ENCODE results near the gene BCLAF1. TPM values are rescaled to one million over a fixed set of nuclear protein-coding genes. Genes with fewer than 3 reads are reported as not detected.
"Not testable (repeated sequence)": the region's sequence is repeated elsewhere in the genome, so short reads cannot be mapped to it uniquely, and the experiment has no call there.

Gene BCLAF1
- total RNA-seq, 2 donors from 2014 or later, result 106 to 115 TPM

DNA sequence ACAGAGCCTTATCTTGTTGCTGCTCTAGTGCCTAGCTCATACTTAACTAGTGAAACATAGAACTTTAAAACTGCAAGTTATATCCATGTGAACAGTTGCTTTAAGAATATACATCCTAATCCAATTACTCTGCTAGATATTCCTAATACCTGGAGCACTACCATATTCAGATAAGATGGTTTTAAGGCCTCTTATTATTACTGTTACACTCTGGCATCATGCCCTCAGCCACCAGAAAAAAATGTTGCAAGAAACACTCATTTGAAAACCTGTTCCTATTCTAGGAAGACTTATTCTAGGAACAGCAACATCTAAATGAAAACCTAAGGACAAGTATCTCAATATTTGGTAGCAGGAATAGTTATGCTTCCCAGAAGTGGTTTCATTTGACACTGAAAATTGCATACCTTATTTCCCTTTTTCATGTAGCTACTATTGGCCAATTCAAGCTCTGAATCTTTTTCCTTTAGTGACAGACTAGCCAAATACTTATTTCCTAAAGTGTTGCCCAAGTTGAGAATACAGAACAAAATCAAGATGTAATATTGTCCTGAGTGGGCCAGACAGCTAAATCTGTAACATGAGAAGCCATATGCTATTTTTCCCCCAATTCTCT is 34.7 kb downstream of the BCLAF1 start:
- DNase-seq, result no peak
- intact Hi-C loops (cut with DNase I, micrococcal nuclease), result loop anchor here in 1 of 2 donors (5.0 kb wide), 1 partner anchor 32 kb away; the partner anchor contains the start of gene BCLAF1
- ATAC-seq, result no peak

DNA sequence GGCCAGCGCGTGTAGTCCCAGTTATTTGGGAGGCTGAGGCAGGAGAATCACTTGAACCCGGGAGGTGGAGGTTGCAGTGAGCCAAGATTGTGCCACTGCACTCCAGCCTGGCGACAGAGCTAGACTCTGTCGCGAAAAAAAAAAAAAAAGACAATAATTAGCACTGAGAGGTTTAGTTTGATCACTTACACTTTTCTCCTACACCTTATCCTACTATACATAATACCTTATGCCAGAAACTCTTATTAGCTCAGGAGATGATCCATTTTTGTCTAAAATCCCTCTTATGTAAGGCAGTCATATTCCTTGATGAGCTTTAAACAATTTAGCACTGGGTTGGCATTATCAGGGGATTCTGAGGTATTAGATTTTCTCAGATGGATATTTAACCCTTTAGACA is 35.9 kb downstream of the BCLAF1 start:
- DNase-seq, result no peak
- no peak for ATAC-seq
- intact Hi-C loops (cut with DNase I, micrococcal nuclease), result loop anchor here in 1 of 2 donors (5.0 kb wide), 1 partner anchor 34 kb away; the partner anchor contains the start of gene BCLAF1

DNA sequence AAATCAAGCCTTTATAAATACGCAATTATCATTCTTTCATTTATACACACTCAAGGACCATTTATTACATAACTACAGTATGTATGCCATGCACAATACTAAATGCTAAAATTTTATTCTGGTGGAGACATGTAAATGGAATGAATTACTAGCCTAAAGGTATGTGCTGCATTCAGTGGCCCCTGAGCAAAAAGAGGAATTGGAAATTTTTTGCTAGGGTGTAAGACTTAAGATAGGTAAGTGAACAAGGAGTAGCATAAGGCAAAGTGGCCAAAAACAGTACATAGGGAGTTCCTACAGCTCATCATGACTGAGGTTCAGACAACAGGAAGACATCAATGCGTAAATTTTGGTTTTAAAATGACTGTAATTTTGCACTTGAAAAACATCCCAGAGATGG is 37.2 kb downstream of the BCLAF1 start:
- DNase-seq (no peak), ATAC-seq (no peak)
- intact Hi-C loops (cut with DNase I, micrococcal nuclease), result loop anchor here in 1 of 2 donors (5.0 kb wide), 1 partner anchor 35 kb away; the partner anchor contains the start of gene BCLAF1

DNA sequence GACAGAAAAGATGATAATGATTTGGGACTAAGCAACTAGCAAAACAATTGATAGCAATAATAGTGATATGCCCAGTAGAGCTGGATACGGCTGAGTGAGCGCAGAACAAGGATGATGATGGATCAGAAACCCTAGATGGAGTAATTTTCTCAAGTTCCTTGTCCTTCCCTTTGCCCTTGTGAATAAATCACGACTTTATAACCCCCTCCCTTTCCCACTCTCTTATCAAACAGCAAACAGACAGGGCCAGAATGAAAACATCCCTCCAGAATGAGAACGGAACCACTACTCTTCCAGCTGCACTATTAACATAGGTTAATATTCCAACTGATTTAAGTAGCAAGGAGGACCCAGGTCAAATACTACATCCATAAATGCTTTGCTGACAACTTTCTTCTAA is 38.3 kb downstream of the BCLAF1 start:
- intact Hi-C loops (cut with DNase I, micrococcal nuclease), result loop anchor here in 1 of 2 donors (5.0 kb wide), 1 partner anchor 36 kb away; the partner anchor contains the start of gene BCLAF1
- no peak for ATAC-seq
- DNase-seq, result no peak

DNA sequence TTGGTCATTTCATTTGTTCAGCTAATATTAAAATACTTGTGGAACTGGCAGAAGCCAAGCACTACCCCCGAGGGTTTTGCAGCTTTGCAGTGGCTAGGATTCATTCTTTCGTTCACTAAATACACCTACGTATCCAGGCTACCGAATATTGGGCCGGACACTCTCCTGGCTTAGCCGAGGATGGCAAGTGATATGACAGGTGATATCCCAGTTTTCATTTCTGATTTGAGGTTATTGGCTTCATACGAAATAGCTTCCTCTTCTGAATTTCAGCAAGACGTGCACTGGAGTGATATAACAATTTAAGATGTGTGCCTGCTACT is 39.0 kb downstream of the BCLAF1 start:
- intact Hi-C loops (cut with DNase I, micrococcal nuclease), result loop anchor here in 1 of 2 donors (5.0 kb wide), 1 partner anchor 37 kb away; the partner anchor contains the start of gene BCLAF1
- DNase-seq (no peak), ATAC-seq (peak; percentile 7)

DNA sequence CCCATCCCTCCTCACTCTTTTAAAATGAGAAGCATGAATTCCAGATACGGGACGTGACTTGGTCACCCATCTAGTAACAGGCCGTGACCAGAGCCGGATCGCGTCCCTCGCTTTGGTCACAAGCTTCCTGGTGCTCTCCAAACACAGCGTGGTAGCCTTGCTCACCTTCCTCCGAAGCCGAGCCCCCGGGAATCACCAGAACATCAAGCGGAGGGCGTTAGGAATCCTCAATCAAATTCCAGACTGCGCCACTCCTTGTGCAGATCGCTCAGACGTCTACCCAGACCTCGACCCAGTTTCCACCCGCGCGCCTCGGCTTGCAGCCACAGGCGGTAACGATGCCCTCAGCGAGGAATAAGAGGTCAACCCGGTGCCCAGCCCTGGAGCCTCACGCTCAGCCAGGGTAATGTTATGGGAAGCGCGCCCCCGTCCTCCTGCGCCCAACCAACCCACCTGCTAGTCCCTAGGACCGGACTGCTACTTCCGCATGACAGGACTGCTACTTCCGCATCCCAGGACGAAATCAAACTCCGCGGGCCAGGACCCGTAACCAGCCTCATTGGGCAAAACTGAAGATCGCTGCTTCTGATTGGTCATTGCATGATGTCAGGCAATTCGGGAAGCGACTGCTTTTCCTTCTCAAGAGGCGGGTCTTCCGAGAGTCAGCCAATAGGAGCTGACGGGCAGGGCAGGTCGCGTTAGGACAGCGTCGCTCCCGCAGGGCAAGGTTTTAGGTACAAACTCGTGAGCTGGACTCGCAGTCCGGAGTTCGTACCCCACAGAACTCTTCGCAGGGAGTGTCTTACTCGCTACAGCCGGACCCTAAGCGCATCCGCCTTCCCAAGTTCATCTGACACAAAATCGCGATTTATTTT is 39.6 kb downstream of the BCLAF1 start, which contains the start of gene MTFR2:
TSS of gene MTFR2 (minus strand) at position 501 of the 875 bp plus-strand sequence. CDS start 1,212 bp downstream, outside the sequence.
- intact Hi-C loops (cut with DNase I, micrococcal nuclease), result loop anchor here in 1 of 2 donors (5.0 kb wide), 1 partner anchor 37 kb away; the partner anchor contains the start of gene BCLAF1
- ATAC-seq (peak; percentile 93), DNase-seq (peak; percentile 92 to 98)

DNA sequence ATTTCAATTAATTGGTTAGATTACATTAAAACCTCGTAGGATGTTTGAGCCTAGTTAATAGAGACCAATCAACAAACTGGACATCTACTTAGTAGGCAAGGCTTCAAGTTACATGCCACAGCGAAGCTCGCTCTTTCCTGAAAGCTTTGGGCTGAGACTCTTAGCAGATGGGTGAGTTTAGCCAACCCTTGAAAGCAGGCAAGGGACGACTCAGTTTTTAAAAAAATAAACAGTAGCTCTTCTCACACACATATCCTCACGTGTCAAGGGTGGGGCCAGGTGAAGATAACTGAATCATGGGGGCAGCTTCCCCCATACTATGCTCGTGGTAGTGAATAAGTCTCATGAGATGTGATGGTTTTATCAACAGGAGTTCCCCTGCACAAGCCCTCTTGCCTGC is 40.3 kb downstream of the BCLAF1 start:
- intact Hi-C loops (cut with DNase I, micrococcal nuclease), result no loop called here
- DNase-seq (no peak), ATAC-seq (no peak)

DNA sequence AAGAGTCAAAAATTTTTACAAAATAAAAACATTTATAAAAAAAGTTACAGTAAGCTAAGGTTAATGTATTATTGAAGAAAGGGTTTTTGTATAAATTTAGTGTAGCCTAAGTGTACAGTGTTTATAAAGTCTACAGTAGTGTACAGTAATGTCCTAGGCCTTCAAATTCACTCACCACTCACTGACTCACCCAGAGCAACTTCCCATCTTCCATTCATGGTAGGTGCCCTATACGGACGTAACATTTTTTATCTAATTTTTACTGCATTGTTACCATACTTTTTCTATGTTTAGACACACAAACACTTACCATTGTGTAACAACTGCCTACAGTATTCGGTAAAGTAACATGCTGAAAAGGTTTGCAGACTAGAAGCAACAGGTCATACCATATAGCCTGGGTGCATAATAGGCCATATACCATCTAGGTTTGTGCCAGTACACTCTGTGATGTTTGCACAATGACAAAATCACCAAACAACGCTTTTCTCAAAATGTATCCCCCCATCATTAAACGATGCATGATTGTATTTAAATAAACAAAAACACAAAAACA is 45.5 kb downstream of the BCLAF1 start:
- intact Hi-C loops (cut with DNase I, micrococcal nuclease), result no loop called here
- ATAC-seq, result no peak
- no peak for DNase-seq

DNA sequence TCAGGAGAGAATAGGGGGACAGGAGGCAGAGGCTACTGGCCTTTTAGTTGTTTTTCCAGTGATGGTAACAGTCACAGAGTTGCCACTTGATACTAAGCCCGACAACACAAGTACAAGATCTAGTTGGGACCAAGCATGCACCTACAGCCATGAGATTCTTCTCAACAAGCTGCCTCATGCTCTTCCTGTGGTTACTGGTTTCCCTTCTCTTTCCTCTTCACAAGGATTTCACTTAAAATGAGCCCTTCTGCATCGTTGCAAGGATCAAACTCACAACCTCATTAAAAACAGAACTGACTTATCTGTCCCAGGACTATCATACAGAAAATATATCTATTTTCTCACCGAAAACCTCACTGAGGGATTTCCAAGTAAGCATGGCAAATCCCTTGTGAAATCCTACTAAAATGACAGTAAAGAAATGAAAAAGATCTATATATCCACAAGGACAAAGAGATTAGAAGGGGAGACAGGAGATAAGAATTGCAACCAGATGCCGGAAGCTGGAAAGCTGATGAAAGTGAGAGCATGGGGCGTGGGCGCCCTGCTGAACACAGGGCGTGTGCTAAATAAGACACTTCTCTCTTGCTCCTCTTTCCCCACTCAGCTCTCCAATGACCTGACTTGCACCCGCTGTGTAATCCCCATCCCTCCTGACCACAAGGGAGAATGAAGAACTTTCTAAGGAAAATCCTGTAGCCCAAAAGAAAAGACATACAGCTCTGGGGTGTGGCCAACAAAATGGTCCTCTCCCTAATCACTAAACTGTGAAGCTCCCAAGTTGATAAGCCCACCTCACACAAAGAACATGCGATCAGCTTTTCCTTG is 53.0 kb downstream of the BCLAF1 start:
- ATAC-seq (peak; percentile 49), DNase-seq (no peak)
- intact Hi-C loops (cut with DNase I, micrococcal nuclease), result no loop called here

DNA sequence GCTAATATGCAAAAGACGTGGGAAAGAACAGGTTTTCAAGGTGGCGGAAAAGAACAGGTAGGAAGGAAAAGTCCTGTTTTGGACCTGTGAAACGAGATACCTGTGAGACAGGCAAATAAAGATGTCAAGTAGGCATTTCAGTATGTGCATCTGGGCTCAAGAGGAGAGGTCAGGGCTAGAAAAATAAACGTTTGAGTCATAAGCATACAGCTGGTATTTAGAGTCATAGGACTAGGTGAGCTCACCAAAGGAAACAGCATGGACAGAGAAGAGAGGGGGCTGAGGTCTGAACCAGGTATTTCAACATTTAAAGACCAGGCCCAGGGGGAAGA is 54.4 kb downstream of the BCLAF1 start:
- ATAC-seq, result no peak

DNA sequence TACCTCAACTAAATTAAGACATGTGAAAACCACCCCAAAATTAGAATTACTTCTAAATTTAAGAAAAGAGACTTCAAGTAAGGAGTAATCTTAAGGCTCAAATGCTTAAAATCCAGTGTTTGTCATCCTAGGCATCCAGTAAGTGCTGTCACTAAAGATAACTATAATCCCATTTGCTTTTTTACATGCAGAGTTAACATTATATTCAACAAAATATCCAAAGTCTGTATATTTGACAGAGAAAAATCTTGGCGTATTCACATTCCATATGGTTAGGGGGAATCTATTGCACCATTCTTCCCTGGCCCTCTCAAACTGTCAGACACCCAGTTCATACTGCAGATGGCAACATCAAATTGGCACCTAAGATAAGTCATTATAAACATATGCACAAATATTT is 56.9 kb downstream of the BCLAF1 start:
- DNase-seq, result no peak
- intact Hi-C loops (cut with DNase I, micrococcal nuclease), result no loop called here
- no peak for ATAC-seq

More for the DNA sequence above, 54.4 kb downstream of the BCLAF1 start:
- no peak for DNase-seq
- intact Hi-C loops (cut with DNase I, micrococcal nuclease), result no loop called here

DNA sequence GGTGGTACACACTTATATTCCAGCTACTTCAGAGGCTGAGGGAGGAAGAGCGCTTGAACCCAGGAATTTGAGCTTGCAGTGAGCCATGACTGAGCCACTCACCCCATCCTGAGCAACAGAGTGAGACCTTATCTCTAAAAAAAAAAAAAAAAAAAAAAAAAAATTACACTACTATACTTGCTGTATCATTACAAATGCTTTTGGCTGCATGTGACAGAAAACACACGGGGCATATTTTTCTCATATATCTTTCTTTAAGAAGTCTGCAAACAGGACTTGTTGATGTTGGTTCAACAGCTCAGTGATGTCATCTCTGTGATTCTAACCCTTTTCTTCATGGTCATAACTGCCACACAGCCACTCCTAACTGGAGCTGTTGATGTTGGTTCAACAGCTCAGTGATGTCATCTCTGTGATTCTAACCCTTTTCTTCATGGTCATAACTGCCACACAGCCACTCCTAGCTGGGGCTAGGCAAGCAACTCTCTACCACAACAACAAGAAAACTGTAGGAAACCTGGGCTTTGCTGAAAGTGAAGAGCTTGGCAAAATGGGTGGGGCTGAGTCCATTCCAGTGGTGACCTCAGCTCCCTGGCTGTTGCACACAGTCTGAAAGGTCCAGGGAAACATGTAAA is 59.3 kb downstream of the BCLAF1 start:
- no peak for DNase-seq
- peak; percentile 45 for ATAC-seq
- intact Hi-C loops (cut with DNase I, micrococcal nuclease), result no loop called here

DNA sequence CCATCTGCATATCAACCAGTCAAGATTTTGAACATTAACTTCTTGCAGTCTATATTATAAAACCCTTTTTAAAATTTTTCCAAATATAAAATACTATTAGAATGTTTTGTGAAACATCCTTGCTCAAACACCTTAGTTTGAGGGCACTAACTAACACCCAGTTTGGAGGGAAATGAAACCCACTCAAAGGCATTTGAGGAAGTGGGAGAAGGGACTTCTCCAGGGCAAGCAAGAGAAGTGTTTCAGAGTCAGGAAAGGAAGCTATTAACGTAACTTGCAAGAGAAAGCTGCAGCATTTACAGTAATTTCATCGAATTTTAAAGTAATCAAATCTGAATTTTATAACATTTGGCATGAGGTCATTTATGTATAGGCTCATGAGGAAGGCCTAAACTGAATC is 60.8 kb downstream of the BCLAF1 start:
- ATAC-seq, result no peak
- intact Hi-C loops (cut with DNase I, micrococcal nuclease), result no loop called here
- no peak for DNase-seq

DNA sequence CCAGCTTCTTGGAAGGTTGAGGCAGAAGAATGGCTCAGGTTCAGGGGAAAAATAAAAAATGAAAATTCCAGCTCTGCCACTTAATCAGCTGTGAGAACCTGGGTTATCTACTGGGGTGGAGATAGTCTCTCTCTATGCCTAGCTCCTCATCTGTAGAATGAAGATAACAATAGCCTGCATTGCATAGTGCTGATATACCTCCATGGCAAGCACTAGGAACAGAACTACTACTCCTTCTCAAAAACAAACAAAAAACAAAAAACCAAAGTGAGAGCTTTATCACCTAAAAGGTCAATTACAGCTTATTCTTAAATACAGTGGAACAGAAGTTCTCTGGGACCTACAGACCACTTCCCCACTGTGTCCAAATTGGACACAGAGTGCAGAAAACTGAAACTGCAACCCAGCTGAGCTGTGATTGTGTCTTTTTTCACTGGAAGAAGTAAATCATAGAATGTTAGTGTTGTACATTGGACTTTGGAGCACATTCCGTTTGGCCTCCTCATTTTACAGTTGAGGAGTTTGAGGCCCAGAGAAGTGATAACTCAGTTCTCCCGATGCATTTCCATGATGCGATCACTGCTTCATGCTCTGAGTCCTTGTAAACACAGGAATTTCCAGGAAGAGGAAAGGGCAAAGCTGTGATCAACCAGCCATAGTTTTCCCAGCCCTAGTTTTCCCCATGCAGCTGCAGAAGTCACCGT is 62.8 kb downstream of the BCLAF1 start:
- DNase-seq, result no peak
- intact Hi-C loops (cut with DNase I, micrococcal nuclease), result loop anchor here in 1 of 2 donors (2.0 kb wide), 1 partner anchor 690 kb away; no protein-coding TSS in a partner anchor
- peak; percentile 63 for ATAC-seq

DNA sequence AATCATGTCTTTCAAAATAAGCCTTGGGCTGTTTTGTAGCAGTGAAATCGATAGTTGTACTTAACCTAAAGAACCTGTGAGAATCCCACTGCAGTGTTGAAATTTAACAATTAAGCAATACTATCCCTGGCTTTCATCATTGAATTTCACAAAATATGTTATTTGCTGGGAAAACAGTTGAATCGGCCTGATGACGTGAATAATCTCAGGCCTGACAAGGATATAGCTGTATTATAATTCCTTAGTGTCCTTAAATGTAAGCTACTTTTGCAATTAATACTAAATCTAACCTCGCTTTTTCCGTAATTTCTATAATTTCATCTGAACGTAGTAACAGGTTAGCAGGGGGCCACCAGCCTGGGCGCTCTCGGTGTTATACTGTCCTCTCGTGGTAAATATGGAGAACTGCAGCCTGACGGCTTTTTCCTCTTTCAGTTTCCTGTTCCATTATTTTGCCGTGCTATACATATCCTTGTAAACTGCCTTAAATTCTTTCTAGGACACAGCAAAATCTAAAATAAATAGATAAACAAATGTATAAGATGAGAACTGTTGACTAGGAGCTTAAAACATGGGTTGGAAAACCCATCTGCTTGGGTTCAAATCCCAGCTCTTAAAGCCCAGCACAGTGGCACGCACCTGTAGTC is 63.5 kb downstream of the BCLAF1 start:
- peak in 1 of 2 donors; percentile 61 for DNase-seq
- intact Hi-C loops (cut with DNase I, micrococcal nuclease), result loop anchor here in 1 of 2 donors (2.0 kb wide), 1 partner anchor 689 kb away; no protein-coding TSS in a partner anchor
- ATAC-seq, result peak; percentile 83

DNA sequence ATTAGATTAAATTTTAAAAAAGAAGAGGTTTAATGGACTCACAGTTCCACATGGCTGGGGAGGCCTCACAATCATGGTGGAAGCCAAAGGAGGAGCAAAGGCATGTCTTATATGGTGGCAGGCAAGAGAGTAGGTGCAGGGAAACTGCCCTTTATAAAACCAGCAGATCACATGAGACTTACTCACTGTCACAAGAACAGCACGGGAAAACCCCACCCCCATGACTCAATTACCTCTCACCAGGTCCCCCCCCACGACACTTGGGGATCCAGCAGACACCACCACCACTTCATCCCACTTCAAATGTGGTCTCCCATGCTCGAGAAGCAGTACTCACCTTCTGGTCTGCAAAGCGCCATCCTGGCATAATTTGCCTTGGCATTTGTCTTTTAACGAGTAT is 64.2 kb downstream of the BCLAF1 start:
- DNase-seq (no peak), ATAC-seq (no peak)
- intact Hi-C loops (cut with DNase I, micrococcal nuclease), result no loop called here

DNA sequence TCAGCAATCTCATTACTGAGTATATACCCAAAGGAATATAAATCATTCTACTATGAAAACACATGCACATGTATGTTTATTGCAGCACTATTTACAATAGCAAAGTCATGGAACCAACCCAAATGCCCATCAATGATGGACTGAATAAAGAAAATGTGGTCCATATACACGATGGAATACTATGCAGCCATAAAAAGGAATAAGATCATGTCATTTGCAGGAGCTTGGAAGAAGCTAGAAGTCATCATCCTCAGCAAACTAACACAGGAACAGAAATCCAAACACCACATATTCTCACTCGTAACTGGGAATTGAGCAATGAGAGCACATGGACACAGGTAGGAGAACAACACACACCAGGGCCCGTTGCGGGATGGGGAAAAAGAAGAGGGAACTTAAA is 64.7 kb downstream of the BCLAF1 start:
- intact Hi-C loops (cut with DNase I, micrococcal nuclease); ATAC-seq; DNase-seq: not testable (repeated sequence)

Measured in left colon (tissue), 2 donors.